HEK293T (cell line): ENCODE measurements around the gene ATR.
"Not testable (repeated sequence)": the region's sequence is repeated elsewhere in the genome, so short reads cannot be mapped to it uniquely, and the experiment has no call there.

Source experiments
- CTCF ChIA-PET: fragments of 350-600 bp; formaldehyde crosslinking; extraction: SDS; loops from one replicate; lab custom pipeline; 2021; ENCODE audit warnings: antibody characterized with exemption, inconsistent platforms; lab: Yijun Ruan, JAX
- POLR2A ChIA-PET: fragments of 350-600 bp; formaldehyde crosslinking; extraction: SDS; loops from one replicate; lab custom pipeline; 2020; ENCODE audit warnings: antibody characterized with exemption, inconsistent platforms; lab: Yijun Ruan, JAX
- DNase-seq: peaks from one replicate; pipeline ENCODE4 v3.0.0; 2012; ENCODE audit warnings: mixed read lengths; ENCODE audit errors: extremely low spot score
- ARNT ChIP-seq: fragments of 450-650 bp; IDR thresholded peaks from 2 replicates; pipeline ENCODE4 v1.6.1; 2017; ENCODE audit warnings: mild to moderate bottlenecking
- BHLHE40 ChIP-seq: fragments of 450-650 bp; IDR thresholded peaks from 2 replicates; pipeline ENCODE4 v1.6.1; 2016; ENCODE audit warnings: mild to moderate bottlenecking, moderate library complexity, borderline replicate concordance
- CTBP1 ChIP-seq: fragments of 450-650 bp; IDR thresholded peaks from 2 replicates; pipeline ENCODE4 v1.6.1; 2016; ENCODE audit warnings: borderline replicate concordance
- ELF4 ChIP-seq: fragments of 450-650 bp; IDR thresholded peaks from 2 replicates; pipeline ENCODE4 v1.6.1; 2017; ENCODE audit warnings: antibody characterized with exemption
- FOXA1 ChIP-seq: fragments of 450-650 bp; IDR thresholded peaks from 2 replicates; pipeline ENCODE4 v1.6.1; 2016; ENCODE audit warnings: mild to moderate bottlenecking
- FOXK2 ChIP-seq: fragments of 450-650 bp; IDR thresholded peaks from 2 replicates; pipeline ENCODE4 v1.6.1; 2016; ENCODE audit warnings: mild to moderate bottlenecking
- FOXM1 ChIP-seq: fragments of 450-650 bp; IDR thresholded peaks from 2 replicates; pipeline ENCODE4 v1.6.1; 2017; ENCODE audit warnings: mild to moderate bottlenecking, borderline replicate concordance
- HDGF ChIP-seq: fragments of 450-650 bp; IDR thresholded peaks from 2 replicates; pipeline ENCODE4 v1.6.1; 2017; ENCODE audit warnings: antibody characterized with exemption, borderline replicate concordance
- L3MBTL2 ChIP-seq: fragments of 450-650 bp; conservative IDR thresholded peaks from 2 replicates; pipeline ENCODE4 v1.6.1; 2016; ENCODE audit warnings: mild to moderate bottlenecking
- LEF1 ChIP-seq: fragments of 450-650 bp; IDR thresholded peaks from 2 replicates; pipeline ENCODE4 v1.6.1; 2017; ENCODE audit warnings: mild to moderate bottlenecking, borderline replicate concordance
- NFRKB ChIP-seq: fragments of 450-650 bp; IDR thresholded peaks from 2 replicates; pipeline ENCODE4 v1.6.1; 2016; ENCODE audit warnings: mild to moderate bottlenecking, moderate library complexity
- SP1 ChIP-seq: fragments of 450-650 bp; IDR thresholded peaks from 2 replicates; pipeline ENCODE4 v1.6.1; 2017
- SUZ12 ChIP-seq: fragments of 450-650 bp; IDR thresholded peaks from 2 replicates; pipeline ENCODE4 v1.6.1; 2016; ENCODE audit warnings: mild to moderate bottlenecking
- TARDBP ChIP-seq: fragments of 450-650 bp; IDR thresholded peaks from 2 replicates; pipeline ENCODE4 v1.6.1; 2016
- ZNF384 ChIP-seq: fragments of 450-650 bp; IDR thresholded peaks from 2 replicates; pipeline ENCODE4 v1.6.1; 2016
- TF ChIP-seq, protein P1 (sequence below): fragments of 450-650 bp; IDR thresholded peaks from 2 replicates; pipeline ENCODE4 v1.6.1; 2016

Gene ATR

DNA sequence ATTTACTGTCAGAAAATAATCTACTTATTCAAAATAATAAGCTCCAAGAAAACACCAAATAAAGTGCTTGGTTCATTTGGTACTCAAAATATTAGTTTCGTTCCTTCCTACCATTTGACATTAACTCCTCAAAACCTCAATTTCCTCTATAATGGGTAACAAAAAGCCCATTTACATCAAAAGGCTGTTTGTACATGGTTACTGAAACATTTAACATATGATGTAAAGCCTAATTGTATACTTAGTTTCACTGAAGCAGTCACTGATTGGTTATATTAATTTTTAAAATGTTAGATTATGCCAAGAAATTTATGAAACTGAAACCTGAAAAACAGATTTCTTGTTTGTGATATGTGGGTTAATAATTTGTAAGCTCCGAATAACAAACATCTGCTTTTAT, 145.4 kb downstream of the ATR start:
- TF ChIP-seq, protein P1, sequence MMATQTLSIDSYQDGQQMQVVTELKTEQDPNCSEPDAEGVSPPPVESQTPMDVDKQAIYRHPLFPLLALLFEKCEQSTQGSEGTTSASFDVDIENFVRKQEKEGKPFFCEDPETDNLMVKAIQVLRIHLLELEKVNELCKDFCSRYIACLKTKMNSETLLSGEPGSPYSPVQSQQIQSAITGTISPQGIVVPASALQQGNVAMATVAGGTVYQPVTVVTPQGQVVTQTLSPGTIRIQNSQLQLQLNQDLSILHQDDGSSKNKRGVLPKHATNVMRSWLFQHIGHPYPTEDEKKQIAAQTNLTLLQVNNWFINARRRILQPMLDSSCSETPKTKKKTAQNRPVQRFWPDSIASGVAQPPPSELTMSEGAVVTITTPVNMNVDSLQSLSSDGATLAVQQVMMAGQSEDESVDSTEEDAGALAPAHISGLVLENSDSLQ: no peak
- no peak for TF ChIP-seq LEF1
- no peak for TF ChIP-seq BHLHE40
- TF ChIP-seq ELF4: no peak
- TF ChIP-seq ZNF384: no peak
- no peak for TF ChIP-seq SP1
- TF ChIP-seq ARNT: no peak
- TF ChIP-seq L3MBTL2: no peak
- TF ChIP-seq NFRKB: no peak
- no peak for TF ChIP-seq CTBP1
- TF ChIP-seq TARDBP: no peak
- TF ChIP-seq FOXK2: no peak
- TF ChIP-seq SUZ12: no peak
- no peak for TF ChIP-seq HDGF
- TF ChIP-seq FOXM1: no peak
- no peak for TF ChIP-seq FOXA1
- no peak for DNase-seq
- ChIA-PET POLR2A (no interaction called here), CTCF (no interaction called here)

- ChIA-PET POLR2A (no interaction called here), CTCF (no interaction called here)
- TF ChIP-seq ARNT: no peak
- no peak for TF ChIP-seq NFRKB
- no peak for TF ChIP-seq SUZ12
- no peak for TF ChIP-seq HDGF
- no peak for TF ChIP-seq ZNF384
- no peak for TF ChIP-seq BHLHE40
- no peak for TF ChIP-seq ELF4
- TF ChIP-seq, protein P1: no peak
- TF ChIP-seq CTBP1: no peak
- no peak for TF ChIP-seq L3MBTL2
Observed at GRCh38 chr3:142429582-142429981, 149.0 kb downstream of the ATR start.

GRCh38 chr3:142424754-142425153, 153.8 kb downstream of the ATR start:
- CTCF ChIA-PET: no interaction called here
- TF ChIP-seq HDGF: no peak
- no peak for TF ChIP-seq FOXK2
- no peak for TF ChIP-seq ARNT
- TF ChIP-seq ZNF384: no peak
- TF ChIP-seq SP1: no peak
- no peak for TF ChIP-seq ELF4
- TF ChIP-seq BHLHE40: no peak
- no peak for TF ChIP-seq L3MBTL2
- TF ChIP-seq FOXA1: no peak
- TF ChIP-seq, protein P1: no peak
- TF ChIP-seq FOXM1: no peak
- TF ChIP-seq NFRKB: no peak
- no peak for TF ChIP-seq CTBP1
- TF ChIP-seq LEF1: no peak
- TF ChIP-seq SUZ12: no peak
- TF ChIP-seq TARDBP: no peak
- POLR2A ChIA-PET: no interaction called here
- no peak for DNase-seq

More at GRCh38 chr3:142429582-142429981, 149.0 kb downstream of the ATR start:
- no peak for DNase-seq

DNA sequence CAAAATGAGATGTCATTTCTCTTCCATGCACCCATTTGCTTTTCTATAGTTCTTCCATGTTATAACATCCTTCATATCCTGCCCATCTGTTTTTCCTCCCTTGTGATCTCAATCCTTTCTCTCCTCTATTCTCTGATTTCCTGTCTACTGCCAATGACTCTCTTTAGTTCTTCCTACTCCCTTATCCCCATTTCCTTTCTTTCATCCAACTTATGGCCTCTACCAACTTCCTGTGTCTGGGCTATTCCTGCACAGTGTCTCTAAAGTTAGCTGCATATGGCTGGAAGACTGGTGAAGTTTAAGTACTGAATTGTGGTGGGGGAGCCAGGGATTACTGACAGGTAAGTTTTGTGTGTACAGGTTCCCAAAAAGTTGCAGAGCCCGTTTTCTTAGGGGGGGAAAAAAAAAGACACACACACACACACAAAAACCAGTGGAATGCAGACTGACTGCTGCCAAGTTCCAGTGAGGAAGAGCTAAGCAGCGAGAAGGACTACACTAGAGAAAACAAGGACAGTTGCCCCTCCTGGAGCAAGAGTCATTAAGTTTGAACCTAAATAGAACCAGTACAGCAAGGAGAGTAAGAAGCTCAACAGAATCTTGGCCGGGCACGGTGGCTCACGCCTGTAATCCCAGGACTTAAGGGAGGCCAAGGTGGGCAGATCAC, 159.5 kb downstream of the ATR start:
- POLR2A ChIA-PET: no interaction called here
- no peak for DNase-seq
- CTCF ChIA-PET: interaction anchor here (0.6 kb wide), 1 partner anchor 231 kb away, joined by 3 read pairs; no protein-coding TSS in a partner anchor
- no peak for TF ChIP-seq NFRKB
- no peak for TF ChIP-seq SUZ12
- TF ChIP-seq ZNF384: no peak
- no peak for TF ChIP-seq LEF1
- no peak for TF ChIP-seq ELF4
- no peak for TF ChIP-seq SP1
- no peak for TF ChIP-seq TARDBP
- TF ChIP-seq, protein P1: no peak
- no peak for TF ChIP-seq FOXM1
- no peak for TF ChIP-seq BHLHE40
- no peak for TF ChIP-seq HDGF
- no peak for TF ChIP-seq L3MBTL2
- no peak for TF ChIP-seq FOXA1
- TF ChIP-seq FOXK2: no peak
- TF ChIP-seq ARNT: no peak
- TF ChIP-seq CTBP1: no peak

DNA sequence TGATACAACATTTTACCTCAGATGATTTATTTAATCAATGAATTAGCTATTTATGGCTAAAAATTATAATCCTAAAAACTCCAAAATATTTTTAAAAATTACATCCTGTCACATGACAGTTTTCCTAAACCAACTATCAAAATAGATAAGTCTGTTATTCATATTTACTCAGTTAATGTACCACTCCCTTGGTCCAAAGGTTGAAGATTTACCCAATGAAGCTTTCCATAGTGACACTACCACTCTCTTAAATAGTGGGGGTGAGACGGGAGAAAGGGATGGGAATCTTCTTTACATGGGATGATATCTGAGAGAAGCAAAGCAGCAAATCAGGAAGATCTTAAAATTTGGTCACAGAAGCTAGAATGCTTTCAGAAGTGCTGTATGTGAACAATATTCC, 161.2 kb downstream of the ATR start:
- ChIA-PET CTCF (no interaction called here), POLR2A (no interaction called here)
- no peak for DNase-seq
- TF ChIP-seq, protein P1: no peak
- no peak for TF ChIP-seq NFRKB
- TF ChIP-seq SUZ12: no peak
- no peak for TF ChIP-seq TARDBP
- TF ChIP-seq BHLHE40: no peak
- no peak for TF ChIP-seq FOXA1
- no peak for TF ChIP-seq HDGF
- TF ChIP-seq FOXM1: no peak
- no peak for TF ChIP-seq LEF1
- TF ChIP-seq ELF4: no peak
- no peak for TF ChIP-seq ARNT
- no peak for TF ChIP-seq CTBP1
- TF ChIP-seq L3MBTL2: no peak
- no peak for TF ChIP-seq SP1
- TF ChIP-seq ZNF384: no peak
- TF ChIP-seq FOXK2: no peak

DNA sequence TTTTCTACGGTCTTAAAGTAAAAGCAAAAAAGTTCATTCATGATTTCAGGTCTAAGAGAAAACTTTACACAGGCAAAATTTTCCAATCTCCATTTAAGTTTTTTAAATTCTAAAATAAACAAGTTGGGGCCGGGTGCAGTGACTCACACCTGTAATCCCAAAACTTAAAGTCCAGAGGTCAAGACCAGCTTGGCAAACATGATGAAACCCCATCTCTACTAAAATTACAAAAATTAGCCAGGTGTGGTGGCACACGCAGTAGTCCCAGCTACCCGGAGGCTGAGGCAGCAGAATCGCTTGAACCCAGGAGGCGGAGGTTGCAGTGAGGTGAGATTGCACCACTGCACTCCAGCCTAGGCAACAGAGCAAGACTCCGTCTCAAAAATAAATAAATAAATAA, 178.0 kb downstream of the ATR start:
- DNase-seq, CTCF ChIA-PET: not testable (repeated sequence)
- POLR2A ChIA-PET: interaction anchor here (1.1 kb wide), 1 partner anchor 34 kb away, joined by 3 read pairs; no protein-coding TSS in a partner anchor
